Peyer's patch (tissue), 4 donors: ENCODE results near the gene FAM200B. TPM values are rescaled to one million over a fixed set of nuclear protein-coding genes. Genes with fewer than 3 reads are reported as not detected.
"Not testable (repeated sequence)": the region's sequence is repeated elsewhere in the genome, so short reads cannot be mapped to it uniquely, and the experiment has no call there.

ENCODE experiments used
- DNase-seq, 3 donors: peaks; one replicate each; pipeline ENCODE4 v3.0.0-alpha.2; 2017 to 2019
- H3K27ac ChIP-seq, 4 donors: fragments of 200-600 bp; sonication (generic); one replicate each; pipeline ENCODE4 v1.5.1; 2016 to 2019
- H3K27me3 ChIP-seq, 2 donors: fragments of 200-600 bp; sonication (generic); one replicate each; pipeline ENCODE4 v1.5.1; 2019
- H3K36me3 ChIP-seq, 3 donors: fragments of 200-600 bp; sonication (generic); one replicate each; pipeline ENCODE4 v1.5.1; 2016 to 2019
- H3K4me1 ChIP-seq, 4 donors: fragments of 200-600 bp; sonication (generic); one replicate each; pipeline ENCODE4 v1.5.1; 2016 to 2019
- H3K4me3 ChIP-seq, 4 donors: fragments of 200-600 bp; sonication (generic); 1 replicate in 3 of 4; 2 replicates in 1 of 4; pipeline ENCODE4 v1.5.1; 2016 to 2019; ENCODE audit warnings: mild to moderate bottlenecking in 1 of 4
- H3K9me3 ChIP-seq, 4 donors: fragments of 200-600 bp; sonication (generic); one replicate each; pipeline ENCODE4 v1.5.1; 2016 to 2019; ENCODE audit warnings: mild to moderate bottlenecking in 1 of 4
- POLR2A ChIP-seq, 2 donors: fragments of 450-650 bp; IDR thresholded peaks; one replicate each; pipeline ENCODE4 v1.5.1; 2017; ENCODE audit warnings: antibody characterized with exemption in 2 of 2, mild to moderate bottlenecking in 2 of 2, moderate library complexity in 2 of 2
- total RNA-seq, 4 donors: library from RNA; depleted of rRNA; stranded (reverse); fragments of >200 nt; gene quantifications; one replicate each; pipeline ENCODE4 v1.1.0, GENCODE V29; 2016
- TF ChIP-seq, protein P1 (sequence below), 6 experiments: fragments of 450-650 bp in 4 of 6; fragments of 200-600 bp in 2 of 6; sonication (generic) in 1 of 6; IDR thresholded peaks; one replicate each; pipeline ENCODE4 v1.5.1; 2017 to 2019; ENCODE audit warnings: antibody characterized with exemption in 6 of 6, mild to moderate bottlenecking in 3 of 6, moderate library complexity in 1 of 6

The FAM200B gene
- total RNA-seq, 4 donors from 2014 or later, result 15.1 to 59.4 (median 33.9) TPM

DNA sequence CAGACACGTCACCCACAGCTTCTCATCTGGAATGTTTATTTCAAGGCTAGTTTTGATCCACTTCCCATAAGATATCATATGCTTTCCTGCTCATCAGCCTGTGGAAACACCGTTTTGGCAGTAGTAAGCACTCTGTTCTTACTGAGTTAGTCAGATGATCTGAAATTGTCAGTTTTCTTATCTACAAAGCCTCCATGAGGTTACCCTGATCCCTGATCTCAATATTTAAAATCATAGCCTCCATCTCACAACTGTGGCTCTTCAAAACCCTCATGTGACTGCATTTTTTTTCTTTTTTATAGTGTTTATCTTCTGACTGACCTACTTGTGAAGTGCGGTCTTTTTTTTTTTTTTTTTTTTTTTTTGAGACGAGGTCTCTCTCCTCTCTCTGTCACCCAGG is 44.0 kb downstream of the FAM200B start:
- no peaks in the 10 kb centered on the region for H3K27me3 ChIP-seq
- no peak overlapping the region for H3K4me3 ChIP-seq
- no peaks in the 10 kb centered on the region for H3K36me3 ChIP-seq
- DNase-seq, result no peak
- peak overlapping the region in 1 of 4 donors; percentile 2 for H3K27ac ChIP-seq
- H3K9me3 ChIP-seq, result no peaks in the 10 kb centered on the region
- no peaks in the 10 kb centered on the region for H3K4me1 ChIP-seq
- no peak for TF ChIP-seq POLR2A (IDR thresholded peaks at IDR 0.05)
- TF ChIP-seq, protein P1, sequence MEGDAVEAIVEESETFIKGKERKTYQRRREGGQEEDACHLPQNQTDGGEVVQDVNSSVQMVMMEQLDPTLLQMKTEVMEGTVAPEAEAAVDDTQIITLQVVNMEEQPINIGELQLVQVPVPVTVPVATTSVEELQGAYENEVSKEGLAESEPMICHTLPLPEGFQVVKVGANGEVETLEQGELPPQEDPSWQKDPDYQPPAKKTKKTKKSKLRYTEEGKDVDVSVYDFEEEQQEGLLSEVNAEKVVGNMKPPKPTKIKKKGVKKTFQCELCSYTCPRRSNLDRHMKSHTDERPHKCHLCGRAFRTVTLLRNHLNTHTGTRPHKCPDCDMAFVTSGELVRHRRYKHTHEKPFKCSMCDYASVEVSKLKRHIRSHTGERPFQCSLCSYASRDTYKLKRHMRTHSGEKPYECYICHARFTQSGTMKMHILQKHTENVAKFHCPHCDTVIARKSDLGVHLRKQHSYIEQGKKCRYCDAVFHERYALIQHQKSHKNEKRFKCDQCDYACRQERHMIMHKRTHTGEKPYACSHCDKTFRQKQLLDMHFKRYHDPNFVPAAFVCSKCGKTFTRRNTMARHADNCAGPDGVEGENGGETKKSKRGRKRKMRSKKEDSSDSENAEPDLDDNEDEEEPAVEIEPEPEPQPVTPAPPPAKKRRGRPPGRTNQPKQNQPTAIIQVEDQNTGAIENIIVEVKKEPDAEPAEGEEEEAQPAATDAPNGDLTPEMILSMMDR (IDR thresholded peaks at IDR 0.05), result no peak

DNA sequence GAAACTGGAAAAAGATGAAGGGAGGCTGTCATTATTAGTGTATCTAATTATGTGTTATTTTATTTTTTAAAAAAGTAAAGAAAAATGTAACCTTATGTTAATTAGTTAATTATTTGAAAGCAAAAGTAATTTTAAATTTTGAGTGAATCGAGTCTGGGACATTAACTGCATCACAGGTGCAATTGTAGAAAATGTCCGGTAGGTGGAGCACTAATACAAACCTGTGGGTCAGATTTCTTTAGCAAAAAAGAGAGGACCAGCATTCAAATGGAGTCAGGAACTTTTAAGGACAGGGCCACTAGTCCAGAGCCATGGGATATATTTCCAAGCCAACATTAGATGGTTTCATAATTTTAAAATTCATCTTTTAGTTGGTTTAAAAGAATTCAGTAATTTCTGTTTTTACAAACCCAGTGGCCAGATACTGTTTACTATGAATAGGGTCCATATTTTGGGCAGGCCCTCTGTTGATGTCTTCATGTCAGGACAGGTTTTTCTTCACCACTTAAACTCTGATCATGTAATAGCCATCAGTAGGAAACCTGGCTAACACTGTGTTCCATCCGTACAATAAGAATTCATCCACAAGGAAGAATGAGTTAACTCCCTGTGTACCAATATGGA is 48.4 kb downstream of the FAM200B start:
- H3K9me3 ChIP-seq, result no peaks in the 10 kb centered on the region
- no peak overlapping the region for H3K4me3 ChIP-seq
- H3K27ac ChIP-seq, result no peak overlapping the region
- TF ChIP-seq, protein P1 (IDR thresholded peaks at IDR 0.05), result peak; percentile 79 to 92 (median 84)
- TF ChIP-seq POLR2A (IDR thresholded peaks at IDR 0.05), result no peak
- no peaks in the 10 kb centered on the region for H3K4me1 ChIP-seq
- no peaks in the 10 kb centered on the region for H3K27me3 ChIP-seq
- no peaks in the 10 kb centered on the region for H3K36me3 ChIP-seq
- peak in 1 of 3 donors; percentile 61 for DNase-seq

DNA sequence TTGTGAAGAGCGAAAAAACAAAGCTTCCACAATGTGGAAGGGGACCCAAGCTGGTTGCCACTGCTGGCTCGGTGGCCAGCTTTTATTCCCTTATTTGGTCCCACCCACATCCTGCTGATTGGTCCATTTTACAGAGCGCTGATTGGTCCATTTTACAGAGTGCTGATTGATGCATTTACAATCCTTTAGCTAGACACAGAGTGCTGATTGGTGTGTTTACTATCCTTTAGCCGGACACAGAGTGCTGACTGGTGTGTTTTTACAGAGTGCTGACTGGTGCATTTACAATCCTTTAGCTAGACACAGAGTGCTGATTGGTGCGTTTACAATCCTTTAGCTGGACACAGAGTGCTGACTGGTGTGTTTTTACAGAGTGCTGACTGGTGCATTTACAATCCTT is 51.4 kb downstream of the FAM200B start:
- not testable (repeated sequence) for H3K4me1 ChIP-seq, H3K27me3 ChIP-seq, H3K36me3 ChIP-seq, DNase-seq, H3K27ac ChIP-seq, H3K9me3 ChIP-seq, H3K4me3 ChIP-seq

DNA sequence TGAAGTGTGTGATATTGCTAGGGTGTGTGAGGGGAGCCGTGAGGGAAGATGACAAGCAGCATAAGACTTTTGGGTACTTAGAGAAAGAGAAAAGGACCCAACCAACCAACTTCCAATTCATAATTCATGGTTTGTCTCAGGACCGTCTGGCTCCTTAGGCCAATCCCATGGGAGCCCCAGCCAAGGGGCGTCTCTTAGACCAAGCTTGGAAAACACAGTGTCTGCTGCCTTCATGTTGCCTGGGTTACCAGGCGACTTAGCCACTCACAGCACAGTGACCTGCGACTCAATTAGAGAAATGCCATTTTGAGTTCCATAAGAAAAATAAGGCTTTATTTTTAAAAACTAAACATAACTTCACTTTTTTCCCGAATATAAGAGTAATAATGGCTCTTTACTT is 53.9 kb downstream of the FAM200B start:
- no peaks in the 10 kb centered on the region for H3K36me3 ChIP-seq
- H3K4me3 ChIP-seq, result no peak overlapping the region
- H3K4me1 ChIP-seq, result no peaks in the 10 kb centered on the region
- H3K9me3 ChIP-seq, result no peaks in the 10 kb centered on the region
- no peak for DNase-seq
- H3K27me3 ChIP-seq, result no peaks in the 10 kb centered on the region
- no peak overlapping the region for H3K27ac ChIP-seq
- TF ChIP-seq, protein P1 (IDR thresholded peaks at IDR 0.05), result no peak
- TF ChIP-seq POLR2A (IDR thresholded peaks at IDR 0.05), result no peak

DNA sequence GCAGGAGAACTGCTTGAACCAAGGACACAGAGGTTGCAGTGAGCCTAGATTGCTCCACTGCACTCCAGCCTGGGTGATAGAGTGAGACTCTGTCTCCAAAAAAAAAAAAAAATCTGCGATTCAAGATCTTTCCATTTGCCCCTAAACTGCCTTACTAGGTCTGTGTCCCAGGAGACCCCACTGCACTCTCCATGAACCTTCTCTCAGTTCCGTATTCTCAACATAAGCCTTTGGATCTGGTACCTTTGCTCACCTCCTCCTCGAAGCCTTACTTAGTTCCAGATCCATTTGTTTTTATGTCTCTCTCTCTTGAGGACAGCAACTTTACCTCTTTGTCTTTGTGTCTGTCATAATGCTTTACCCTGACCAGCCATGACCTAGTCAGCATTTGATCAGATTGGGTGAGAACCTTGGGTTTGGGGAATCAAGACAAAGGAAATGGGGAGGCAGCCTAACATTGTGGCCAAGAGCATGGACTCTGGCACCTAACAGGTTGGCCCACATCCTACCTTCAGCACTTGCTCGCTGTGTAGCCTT is 55.0 kb downstream of the FAM200B start:
- no peak for DNase-seq
- Histone ChIP-seq H3K4me1 (no peaks in the 10 kb centered on the region), H3K4me3 (no peak overlapping the region), H3K27ac (no peak overlapping the region), H3K36me3 (no peaks in the 10 kb centered on the region), H3K9me3 (no peaks in the 10 kb centered on the region), H3K27me3 (no peaks in the 10 kb centered on the region)
- TF ChIP-seq, protein P1 (IDR thresholded peaks at IDR 0.05), result no peak
- no peak for TF ChIP-seq POLR2A (IDR thresholded peaks at IDR 0.05)

DNA sequence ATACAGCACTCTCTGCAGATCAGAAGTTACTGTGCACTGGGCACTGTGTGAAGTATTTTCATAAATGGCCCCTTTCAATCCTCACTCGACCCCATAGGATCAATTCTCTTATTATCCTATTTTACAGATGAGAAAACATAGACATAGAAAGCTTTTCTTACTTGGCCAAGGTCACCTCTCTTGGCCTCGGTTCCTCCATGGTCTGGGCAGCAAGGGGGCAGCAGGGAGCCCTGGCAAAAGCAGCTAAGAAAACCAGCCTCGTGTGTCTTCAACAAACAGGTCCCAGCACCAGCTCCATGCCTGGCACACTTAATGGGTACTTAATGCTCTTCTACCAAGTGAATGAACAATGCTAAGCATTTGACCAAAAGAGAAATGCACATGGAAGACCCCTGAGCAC is 55.6 kb downstream of the FAM200B start:
- Histone ChIP-seq H3K27me3 (no peaks in the 10 kb centered on the region), H3K4me1 (no peaks in the 10 kb centered on the region), H3K27ac (no peak overlapping the region), H3K36me3 (no peaks in the 10 kb centered on the region), H3K4me3 (no peak overlapping the region), H3K9me3 (no peaks in the 10 kb centered on the region)
- DNase-seq, result no peak
- TF ChIP-seq, protein P1 (IDR thresholded peaks at IDR 0.05), result peak in 1 of 6 experiments; percentile 9
- no peak for TF ChIP-seq POLR2A (IDR thresholded peaks at IDR 0.05)
